Measurements from ENCODE around the gene CD151. TPM values are rescaled to one million over a fixed set of nuclear protein-coding genes. Genes with fewer than 3 reads are reported as not detected.

The CD151 gene
- polyA plus RNA-seq, 1 donor from 2014 or later = 13.8 TPM

- Mint-ChIP-seq H3K36me3 (peaks cover 1% of the 10 kb centered on the region), H3K4me3 (peak within 1 kb of the TSS; percentile 85 to 100 (median 92)), H3K9me3 (no peaks in the 10 kb centered on the region), H3K27ac (peak within 1 kb of the TSS; percentile 62 to 99 (median 81)), H3K27me3 (no peaks in the 10 kb centered on the region), H3K4me1 (peaks cover 5 to 9% (median 7%) of the 10 kb centered on the region in 3 donors)
Measured at GRCh38 chr11:818396-819128, 14.2 kb upstream of the CD151 start, which contains the start of gene PNPLA2. PNPLA2 (plus strand) TSS chr11:818914; CDS start chr11:819719, 805 bp downstream.

DNA sequence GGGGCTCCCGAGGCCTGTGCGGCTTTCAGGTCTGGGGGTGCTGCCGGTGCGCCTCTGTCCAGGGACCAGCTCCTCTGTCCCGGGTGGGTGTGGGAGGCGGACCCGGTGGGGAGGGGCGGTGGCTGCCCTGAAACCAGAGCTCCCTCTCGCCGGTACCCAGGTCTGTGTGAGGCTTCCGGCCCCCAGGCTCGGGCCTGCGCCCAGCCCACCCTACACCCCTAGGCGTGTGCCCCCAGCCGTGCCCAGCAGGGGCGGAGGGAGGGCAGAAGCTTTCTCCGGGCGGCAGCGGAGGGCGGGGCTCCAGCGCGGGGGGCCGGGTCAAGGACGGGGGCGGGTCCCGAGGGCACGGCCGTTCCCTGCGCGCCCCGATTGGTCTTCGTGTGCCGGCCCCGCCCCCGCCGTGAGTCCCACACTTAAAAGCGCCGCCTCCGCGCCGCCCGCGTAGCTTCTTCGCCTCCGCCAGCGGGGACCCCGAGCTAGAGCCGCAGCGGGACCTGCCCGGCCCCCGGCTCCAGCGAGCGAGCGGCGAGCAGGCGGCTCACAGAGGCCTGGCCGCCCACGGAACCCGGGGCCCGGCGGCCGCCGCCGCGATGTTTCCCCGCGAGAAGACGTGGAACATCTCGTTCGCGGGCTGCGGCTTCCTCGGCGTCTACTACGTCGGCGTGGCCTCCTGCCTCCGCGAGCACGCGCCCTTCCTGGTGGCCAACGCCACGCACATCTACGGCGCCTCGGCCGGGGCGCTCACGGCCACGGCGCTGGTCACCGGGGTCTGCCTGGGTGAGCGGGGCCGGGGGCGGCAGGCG, 13.4 kb upstream of the CD151 start:
- Mint-ChIP-seq H3K27ac (peak overlapping the region in 2 of 3 donors; percentile 81 to 99), H3K9me3 (no peaks in the 10 kb centered on the region), H3K27me3 (no peaks in the 10 kb centered on the region), H3K4me1 (peaks cover 5 to 9% (median 7%) of the 10 kb centered on the region in 3 donors), H3K36me3 (peaks cover 1% of the 10 kb centered on the region), H3K4me3 (peak overlapping the region; percentile 85 to 100 (median 92))

GRCh38 chr11:819943-820649, 12.7 kb upstream of the CD151 start:
- H3K4me3 Mint-ChIP-seq = peak overlapping the region; percentile 85 to 100 (median 92)
- H3K27ac Mint-ChIP-seq = peak overlapping the region in 2 of 3 donors; percentile 81 to 99
- H3K27me3 Mint-ChIP-seq = no peaks in the 10 kb centered on the region
- peaks cover 5 to 9% (median 7%) of the 10 kb centered on the region in 3 donors for H3K4me1 Mint-ChIP-seq
- no peaks in the 10 kb centered on the region for H3K9me3 Mint-ChIP-seq
- peaks cover 1% of the 10 kb centered on the region for H3K36me3 Mint-ChIP-seq

DNA sequence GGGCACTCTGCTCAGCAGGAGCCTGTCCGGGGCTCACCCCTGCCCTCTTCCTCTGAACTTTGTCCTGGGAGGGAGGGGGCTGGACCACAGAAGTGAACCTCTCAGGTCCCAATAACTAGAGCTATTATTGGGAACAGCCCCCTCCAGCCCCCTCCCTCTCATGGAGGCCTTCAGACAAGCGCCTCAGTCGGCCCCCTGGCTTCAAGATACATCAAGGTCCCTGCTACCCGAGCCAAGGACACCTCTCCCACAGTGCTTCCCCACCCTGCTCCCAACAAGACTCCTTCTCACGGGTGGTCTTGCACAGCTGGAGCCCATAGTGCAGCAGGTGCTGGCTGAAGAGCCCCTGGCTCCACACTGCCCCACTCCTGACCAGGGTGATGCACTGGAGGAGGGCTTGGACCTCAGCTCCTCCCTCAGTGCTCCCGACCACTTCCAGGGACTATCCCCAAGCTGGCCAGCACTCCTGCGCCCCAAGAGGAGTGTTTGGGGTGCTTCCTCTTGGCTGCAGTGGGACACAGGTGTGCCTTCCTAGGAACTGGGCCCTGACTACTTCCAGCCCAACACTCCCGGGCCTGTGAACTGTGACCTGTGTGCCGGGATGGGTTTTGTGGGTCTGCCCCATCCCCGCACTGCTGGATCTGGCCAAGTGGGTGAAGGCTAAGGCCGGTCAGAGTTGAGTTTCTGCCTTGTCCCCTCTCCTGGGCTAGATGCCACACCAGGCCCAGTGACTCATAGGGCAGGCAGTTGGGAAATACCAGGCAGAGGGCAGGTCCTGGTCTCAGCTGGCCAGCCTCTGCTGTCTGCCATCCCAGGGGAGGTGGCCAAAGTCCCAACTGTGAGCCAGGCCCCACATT, 11.9 kb upstream of the CD151 start:
- Mint-ChIP-seq H3K9me3 (no peaks in the 10 kb centered on the region), H3K36me3 (peaks cover 1% of the 10 kb centered on the region), H3K4me1 (peaks cover 5 to 9% (median 7%) of the 10 kb centered on the region in 3 donors), H3K4me3 (peak overlapping the region; percentile 85 to 100 (median 92)), H3K27me3 (no peaks in the 10 kb centered on the region), H3K27ac (peak overlapping the region in 1 of 3 donors; percentile 99)

DNA sequence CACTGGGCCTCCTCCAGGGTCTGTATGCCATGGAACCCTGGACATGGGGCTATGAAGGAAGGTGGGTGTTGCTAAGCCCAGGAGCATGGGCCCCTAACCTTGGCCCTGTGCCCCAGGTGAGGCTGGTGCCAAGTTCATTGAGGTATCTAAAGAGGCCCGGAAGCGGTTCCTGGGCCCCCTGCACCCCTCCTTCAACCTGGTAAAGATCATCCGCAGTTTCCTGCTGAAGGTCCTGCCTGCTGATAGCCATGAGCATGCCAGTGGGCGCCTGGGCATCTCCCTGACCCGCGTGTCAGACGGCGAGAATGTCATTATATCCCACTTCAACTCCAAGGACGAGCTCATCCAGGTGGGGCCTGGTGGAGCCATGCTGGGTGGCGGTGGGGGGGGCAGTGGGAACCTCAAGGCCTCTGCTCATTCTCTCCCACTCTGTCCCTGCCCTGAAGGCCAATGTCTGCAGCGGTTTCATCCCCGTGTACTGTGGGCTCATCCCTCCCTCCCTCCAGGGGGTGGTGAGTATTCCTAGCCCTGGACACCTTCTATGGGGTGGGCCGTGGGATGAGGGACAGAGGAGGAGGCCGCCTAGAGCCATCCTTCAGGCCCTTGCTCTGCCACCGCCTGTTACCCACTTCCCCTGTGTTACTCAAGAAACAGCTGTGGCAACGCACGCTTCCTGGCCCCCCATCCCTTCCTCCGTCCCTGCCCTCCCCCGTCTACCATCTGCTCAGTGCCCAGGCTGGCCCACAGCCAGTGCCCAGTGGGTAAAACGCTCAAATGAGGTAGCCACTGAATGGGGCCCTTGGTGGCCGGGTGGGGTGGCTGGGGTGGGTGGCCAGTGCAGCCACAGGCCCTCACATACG, 11.0 kb upstream of the CD151 start:
- Mint-ChIP-seq H3K36me3 (peaks cover 1% of the 10 kb centered on the region), H3K27me3 (no peaks in the 10 kb centered on the region), H3K4me3 (peak overlapping the region in 3 of 4 donors; percentile 9 to 100 (median 17)), H3K27ac (peak overlapping the region in 1 of 3 donors; percentile 67), H3K4me1 (peaks cover 5 to 11% (median 10%) of the 10 kb centered on the region in 3 donors), H3K9me3 (no peaks in the 10 kb centered on the region)

- H3K27me3 Mint-ChIP-seq = peaks cover 1% of the 10 kb centered on the region
- H3K27ac Mint-ChIP-seq = peak overlapping the region in 1 of 3 donors; percentile 45
- H3K4me3 Mint-ChIP-seq = no peak overlapping the region
- H3K4me1 Mint-ChIP-seq = peaks cover 13 to 18% (median 16%) of the 10 kb centered on the region in 3 donors
- H3K9me3 Mint-ChIP-seq = no peaks in the 10 kb centered on the region
- peaks cover 3% of the 10 kb centered on the region for H3K36me3 Mint-ChIP-seq
Measured at GRCh38 chr11:823441-824291, 9.1 kb upstream of the CD151 start.

DNA sequence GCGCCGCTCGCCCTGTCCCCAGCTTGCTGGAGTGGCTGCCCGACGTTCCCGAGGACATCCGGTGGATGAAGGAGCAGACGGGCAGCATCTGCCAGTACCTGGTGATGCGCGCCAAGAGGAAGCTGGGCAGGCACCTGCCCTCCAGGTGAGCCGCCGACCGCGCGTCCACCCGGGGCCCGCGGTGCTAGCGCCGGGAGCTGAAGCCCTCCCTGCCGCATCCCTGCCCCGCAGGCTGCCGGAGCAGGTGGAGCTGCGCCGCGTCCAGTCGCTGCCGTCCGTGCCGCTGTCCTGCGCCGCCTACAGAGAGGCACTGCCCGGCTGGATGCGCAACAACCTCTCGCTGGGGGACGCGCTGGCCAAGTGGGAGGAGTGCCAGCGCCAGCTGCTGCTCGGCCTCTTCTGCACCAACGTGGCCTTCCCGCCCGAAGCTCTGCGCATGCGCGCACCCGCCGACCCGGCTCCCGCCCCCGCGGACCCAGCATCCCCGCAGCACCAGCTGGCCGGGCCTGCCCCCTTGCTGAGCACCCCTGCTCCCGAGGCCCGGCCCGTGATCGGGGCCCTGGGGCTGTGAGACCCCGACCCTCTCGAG, 8.4 kb upstream of the CD151 start:
- Mint-ChIP-seq H3K27me3 (peaks cover 5% of the 10 kb centered on the region), H3K4me3 (no peak overlapping the region), H3K36me3 (peaks cover 3% of the 10 kb centered on the region), H3K4me1 (peaks cover 13 to 25% (median 23%) of the 10 kb centered on the region in 3 donors), H3K27ac (no peak overlapping the region), H3K9me3 (no peaks in the 10 kb centered on the region)

GRCh38 chr11:824942-825341, 7.8 kb upstream of the CD151 start:
- H3K4me3 Mint-ChIP-seq = peak overlapping the region in 1 of 4 donors; percentile 29

GRCh38 chr11:825366-826226, 7.2 kb upstream of the CD151 start:
- Mint-ChIP-seq H3K4me3 (peak overlapping the region in 1 of 4 donors; percentile 88), H3K27ac (no peak overlapping the region)

More at GRCh38 chr11:824942-825341, 7.8 kb upstream of the CD151 start:
- Mint-ChIP-seq H3K4me1 (peaks cover 11 to 27% (median 25%) of the 10 kb centered on the region in 3 donors), H3K27ac (no peak overlapping the region), H3K27me3 (peaks cover 5% of the 10 kb centered on the region), H3K9me3 (no peaks in the 10 kb centered on the region), H3K36me3 (peaks cover 3% of the 10 kb centered on the region)

GRCh38 chr11:826227-826621, 6.5 kb upstream of the CD151 start:
- H3K4me1 Mint-ChIP-seq = peaks cover 8 to 21% (median 20%) of the 10 kb centered on the region in 3 donors
- H3K9me3 Mint-ChIP-seq = no peaks in the 10 kb centered on the region
- H3K27me3 Mint-ChIP-seq = peaks cover 5% of the 10 kb centered on the region
- H3K4me3 Mint-ChIP-seq = peak overlapping the region; percentile 80 to 91 (median 88)
- H3K27ac Mint-ChIP-seq = peak overlapping the region in 2 of 3 donors; percentile 71 to 93
- peaks cover 3% of the 10 kb centered on the region for H3K36me3 Mint-ChIP-seq

More at GRCh38 chr11:825366-826226, 7.2 kb upstream of the CD151 start:
- peaks cover 3% of the 10 kb centered on the region for H3K36me3 Mint-ChIP-seq
- peaks cover 5% of the 10 kb centered on the region for H3K27me3 Mint-ChIP-seq
- no peaks in the 10 kb centered on the region for H3K9me3 Mint-ChIP-seq
- H3K4me1 Mint-ChIP-seq = peaks cover 8 to 27% (median 25%) of the 10 kb centered on the region in 3 donors

- Mint-ChIP-seq H3K9me3 (no peaks in the 10 kb centered on the region), H3K4me3 (peak overlapping the region; percentile 80 to 91 (median 88)), H3K27ac (peak overlapping the region in 2 of 3 donors; percentile 71 to 93), H3K4me1 (peaks cover 11 to 21% (median 20%) of the 10 kb centered on the region in 3 donors), H3K36me3 (peaks cover 3% of the 10 kb centered on the region), H3K27me3 (peaks cover 7% of the 10 kb centered on the region)
Measured at GRCh38 chr11:826836-827145, 6.0 kb upstream of the CD151 start.

All from IgD-negative memory B cell (primary cell).